OCI-LY3 (cell line): ENCODE data around the gene SCGB1C2.

Experiments used
- H2AFZ ChIP-seq: fragments of 200-600, 300-600 bp; shearing (Covaris generic); 2 replicates; pipeline ENCODE4 v1.6.0; 2014; ENCODE audit warnings: antibody characterized with exemption, low read depth, low read length
- H3K27ac ChIP-seq: fragments of 200-600, 300-600 bp; sonication (generic); 2 replicates; pipeline ENCODE4 v1.5.1; 2014; ENCODE audit warnings: mild to moderate bottlenecking, low read length, moderate library complexity, mixed read lengths
- H3K27me3 ChIP-seq: fragments of 200-600, 300-600 bp; sonication (generic); 2 replicates; pipeline ENCODE4 v1.6.1; 2014; ENCODE audit warnings: low read depth, low read length, mixed read lengths
- H3K36me3 ChIP-seq: fragments of 200-600, 300-600 bp; sonication (generic); replicated peaks from 2 replicates; pipeline ENCODE3; 2014; ENCODE audit warnings: low read depth, low read length, mixed read lengths
- H3K4me1 ChIP-seq: fragments of 300-600, 200-600 bp; sonication (generic); 2 replicates; pipeline ENCODE4 v1.6.1; 2014; ENCODE audit warnings: low read length, mixed read lengths
- H3K4me2 ChIP-seq: fragments of 200-600, 300-600 bp; sonication (generic); 2 replicates; pipeline ENCODE4 v1.6.1; 2014; ENCODE audit warnings: low read length, mixed read lengths
- H3K4me3 ChIP-seq: fragments of 300-600, 200-600 bp; sonication (generic); 2 replicates; pipeline ENCODE4 v1.5.1; 2014; ENCODE audit warnings: antibody characterized with exemption, mild to moderate bottlenecking, low read length, moderate library complexity
- H3K79me2 ChIP-seq: fragments of 300-600, 200-600 bp; shearing (Covaris generic); 2 replicates; pipeline ENCODE4 v1.6.1; 2014; ENCODE audit warnings: mild to moderate bottlenecking, low read length, mixed read lengths
- H3K9ac ChIP-seq: fragments of 300-600, 200-600 bp; shearing (Covaris generic); 2 replicates; pipeline ENCODE4 v1.6.0; 2014; ENCODE audit warnings: mild to moderate bottlenecking, low read length, moderate library complexity
- H3K9me3 ChIP-seq: fragments of 200-600, 300-600 bp; shearing (Covaris generic); 2 replicates; pipeline ENCODE4 v1.6.1; 2014; ENCODE audit warnings: low read length, mixed read lengths; ENCODE audit not compliant: insufficient read depth
- H4K20me1 ChIP-seq: fragments of 200-600, 300-600 bp; sonication (generic); 2 replicates; pipeline ENCODE4 v1.6.1; 2016; ENCODE audit warnings: low read length, mixed read lengths; ENCODE audit not compliant: insufficient read depth
- EZH2phosphoT487 ChIP-seq: fragments of 200-600 bp; shearing (Covaris generic); IDR thresholded peaks from 2 replicates; pipeline ENCODE4 v1.6.1; 2018; ENCODE audit warnings: antibody characterized with exemption, mixed run types, low read depth
- TF ChIP-seq, protein P1 (sequence below): fragments of 200-600, 300-600 bp; sonication (generic); IDR thresholded peaks from 2 replicates; pipeline ENCODE4 v1.5.1; 2014; ENCODE audit warnings: antibody characterized with exemption, low read length, low read depth

Gene SCGB1C2

DNA sequence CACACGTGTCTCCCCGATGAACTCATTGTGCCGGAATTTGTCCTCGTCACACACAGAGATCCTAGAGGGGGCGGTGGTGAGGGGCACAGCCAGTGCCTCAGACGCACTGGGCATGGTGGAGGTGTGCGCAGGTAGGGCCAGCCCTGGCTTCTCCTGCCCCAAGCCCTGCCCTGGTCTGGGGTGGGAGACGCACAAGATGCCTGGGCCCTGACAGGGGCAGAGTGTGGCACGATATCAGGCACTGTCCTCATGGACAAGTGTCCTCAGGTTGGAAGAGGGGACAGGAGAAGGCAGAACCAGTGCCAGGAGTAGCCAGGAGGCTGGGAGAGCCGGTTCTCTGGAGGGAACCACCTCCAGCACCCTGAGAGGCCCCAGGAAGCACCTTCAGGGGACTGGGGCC lies 24.1 kb downstream of the SCGB1C2 start:
- H3K4me3 ChIP-seq = no peak overlapping the region
- H4K20me1 ChIP-seq = no peaks in the 10 kb centered on the region
- no peak overlapping the region for H3K27ac ChIP-seq
- no peaks in the 10 kb centered on the region for H3K36me3 ChIP-seq
- no peaks in the 10 kb centered on the region for H3K79me2 ChIP-seq
- H3K9me3 ChIP-seq = no peaks in the 10 kb centered on the region
- H3K27me3 ChIP-seq = no peaks in the 10 kb centered on the region
- no peak overlapping the region for H3K9ac ChIP-seq
- H2AFZ ChIP-seq = no peak overlapping the region
- peaks cover 25% of the 10 kb centered on the region for H3K4me1 ChIP-seq
- H3K4me2 ChIP-seq = no peak overlapping the region
- TF ChIP-seq, protein P1, sequence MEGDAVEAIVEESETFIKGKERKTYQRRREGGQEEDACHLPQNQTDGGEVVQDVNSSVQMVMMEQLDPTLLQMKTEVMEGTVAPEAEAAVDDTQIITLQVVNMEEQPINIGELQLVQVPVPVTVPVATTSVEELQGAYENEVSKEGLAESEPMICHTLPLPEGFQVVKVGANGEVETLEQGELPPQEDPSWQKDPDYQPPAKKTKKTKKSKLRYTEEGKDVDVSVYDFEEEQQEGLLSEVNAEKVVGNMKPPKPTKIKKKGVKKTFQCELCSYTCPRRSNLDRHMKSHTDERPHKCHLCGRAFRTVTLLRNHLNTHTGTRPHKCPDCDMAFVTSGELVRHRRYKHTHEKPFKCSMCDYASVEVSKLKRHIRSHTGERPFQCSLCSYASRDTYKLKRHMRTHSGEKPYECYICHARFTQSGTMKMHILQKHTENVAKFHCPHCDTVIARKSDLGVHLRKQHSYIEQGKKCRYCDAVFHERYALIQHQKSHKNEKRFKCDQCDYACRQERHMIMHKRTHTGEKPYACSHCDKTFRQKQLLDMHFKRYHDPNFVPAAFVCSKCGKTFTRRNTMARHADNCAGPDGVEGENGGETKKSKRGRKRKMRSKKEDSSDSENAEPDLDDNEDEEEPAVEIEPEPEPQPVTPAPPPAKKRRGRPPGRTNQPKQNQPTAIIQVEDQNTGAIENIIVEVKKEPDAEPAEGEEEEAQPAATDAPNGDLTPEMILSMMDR = no peak
- TF ChIP-seq EZH2phosphoT487 = no peak

DNA sequence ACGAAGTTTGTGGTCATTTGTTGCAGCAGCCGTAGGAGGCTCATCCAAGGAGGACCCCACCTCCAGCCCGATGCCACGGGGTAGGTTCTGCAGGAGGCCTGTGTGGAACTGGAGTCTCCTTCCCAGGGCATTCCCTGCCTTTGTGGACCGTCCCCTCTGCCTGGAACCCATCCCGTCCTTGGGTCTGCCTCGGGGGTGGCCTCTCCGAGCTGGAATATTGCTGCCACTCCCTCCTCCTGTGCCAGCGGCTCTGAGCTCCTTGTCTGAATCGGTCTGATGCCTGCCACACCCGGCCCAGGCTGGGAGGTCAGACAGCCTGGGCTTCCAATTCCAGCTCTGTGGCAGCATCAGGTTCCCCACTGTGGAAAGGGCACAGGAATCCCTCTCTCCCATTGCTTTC lies 25.3 kb downstream of the SCGB1C2 start:
- Histone ChIP-seq H3K4me2 (peak overlapping the region; percentile 61; the same call in 1 of the 2 replicates), H3K9me3 (no peaks in the 10 kb centered on the region), H4K20me1 (no peaks in the 10 kb centered on the region), H3K27ac (no peak overlapping the region), H3K9ac (peak overlapping the region; percentile 35; the same call in 1 of the 2 replicates), H3K4me3 (no peak overlapping the region), H3K4me1 (peaks cover 25% of the 10 kb centered on the region), H3K36me3 (no peaks in the 10 kb centered on the region), H3K27me3 (no peaks in the 10 kb centered on the region), H2AFZ (peak overlapping the region; percentile 79; the same call in 1 of the 2 replicates), H3K79me2 (no peaks in the 10 kb centered on the region)
- no peak for TF ChIP-seq EZH2phosphoT487
- TF ChIP-seq, protein P1 = no peak

DNA sequence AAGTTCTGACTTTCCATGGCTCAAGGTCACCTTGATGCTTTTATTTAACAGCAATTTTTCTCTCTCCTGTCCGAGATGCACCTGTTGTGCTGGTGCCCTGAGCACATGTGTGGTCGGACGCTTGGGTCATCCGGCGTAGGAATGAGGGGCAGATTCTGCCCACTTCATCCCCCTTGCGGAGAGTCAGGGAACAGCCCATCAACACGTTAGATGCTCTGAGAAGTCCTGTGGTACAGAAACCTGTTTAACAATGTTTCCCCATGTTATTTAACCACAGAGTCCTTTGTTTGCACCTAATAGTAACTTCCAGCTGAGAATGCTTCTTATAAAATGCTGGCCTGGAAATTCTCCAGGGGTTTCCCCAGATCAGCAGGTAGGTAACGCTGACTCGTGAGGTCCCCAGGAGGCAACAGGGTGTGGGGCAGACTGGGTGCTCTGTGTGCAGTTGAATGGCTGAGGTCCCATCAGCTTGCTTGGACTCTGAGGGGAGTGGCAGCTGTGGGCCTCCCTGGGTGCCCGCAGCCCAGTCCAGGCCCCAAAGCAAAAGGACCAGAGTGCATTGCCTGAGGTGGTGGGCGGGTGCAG lies 26.2 kb downstream of the SCGB1C2 start:
- peak overlapping the region; percentile 79 for H2AFZ ChIP-seq
- no peaks in the 10 kb centered on the region for H3K9me3 ChIP-seq
- H4K20me1 ChIP-seq = no peaks in the 10 kb centered on the region
- no peaks in the 10 kb centered on the region for H3K27me3 ChIP-seq
- H3K36me3 ChIP-seq = no peaks in the 10 kb centered on the region
- peaks cover 25% of the 10 kb centered on the region for H3K4me1 ChIP-seq
- H3K27ac ChIP-seq = no peak overlapping the region
- no peak for TF ChIP-seq EZH2phosphoT487
- TF ChIP-seq, protein P1 = peak; percentile 48
- H3K79me2 ChIP-seq = no peaks in the 10 kb centered on the region
- peak overlapping the region; percentile 35; the same call in 1 of the 2 replicates for H3K9ac ChIP-seq
- H3K4me2 ChIP-seq = peak overlapping the region; percentile 61
- no peak overlapping the region for H3K4me3 ChIP-seq

DNA sequence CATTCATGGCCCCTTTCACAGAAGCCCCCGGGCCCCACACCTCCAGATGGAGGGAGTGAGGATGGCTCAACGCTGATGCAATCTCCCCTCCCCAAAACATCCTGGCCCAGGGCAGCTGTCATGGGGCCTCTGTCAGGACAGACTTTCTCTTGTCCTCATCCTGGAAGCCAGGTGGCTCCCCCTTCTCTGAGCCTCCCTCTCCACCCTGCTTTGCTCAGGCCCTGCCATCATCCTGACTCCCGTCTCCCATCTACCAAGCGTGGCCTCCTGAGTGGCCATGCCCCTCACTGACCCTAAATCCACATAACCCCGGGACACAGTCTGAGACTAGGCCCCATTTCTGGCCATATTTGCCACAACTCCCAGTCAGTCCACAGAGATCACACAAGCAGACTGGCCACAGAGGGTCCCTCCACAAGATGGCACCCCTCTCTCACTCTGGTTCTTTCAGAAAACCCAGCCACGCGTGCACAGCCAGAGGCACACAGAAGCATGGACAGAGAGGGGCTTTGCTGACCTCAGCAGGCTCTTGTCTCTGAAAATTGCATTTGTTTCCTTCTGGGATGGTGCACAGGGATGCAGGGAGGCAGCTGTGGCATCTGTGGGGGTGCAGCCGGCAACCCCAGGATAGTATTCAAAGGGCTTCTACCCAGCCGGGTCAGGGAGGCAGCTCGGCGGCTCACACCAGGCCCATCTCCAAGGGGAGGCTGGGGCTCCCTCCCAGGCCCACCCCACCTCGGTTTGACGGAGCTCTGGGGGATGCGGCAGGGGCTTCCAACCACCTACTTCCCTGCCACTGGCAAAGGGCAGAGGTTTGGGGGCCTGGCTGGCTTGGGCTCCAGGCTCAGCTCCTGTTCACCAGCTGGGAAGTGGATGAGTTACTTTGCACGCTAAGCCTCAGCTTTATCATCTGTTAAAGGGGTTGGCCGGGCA lies 27.2 kb downstream of the SCGB1C2 start:
- Histone ChIP-seq H3K9ac (no peak overlapping the region), H3K4me1 (peaks cover 32% of the 10 kb centered on the region), H3K36me3 (no peaks in the 10 kb centered on the region), H2AFZ (0 out of 2 replicates have a peak overlapping the region, but pooled peaks have one; percentile 8), H3K4me3 (no peak overlapping the region), H3K27me3 (no peaks in the 10 kb centered on the region), H3K4me2 (no peak overlapping the region), H4K20me1 (no peaks in the 10 kb centered on the region), H3K9me3 (no peaks in the 10 kb centered on the region), H3K27ac (no peak overlapping the region), H3K79me2 (no peaks in the 10 kb centered on the region)
- no peak for TF ChIP-seq EZH2phosphoT487
- TF ChIP-seq, protein P1 = peak; percentile 60
